RWPE1 (cell line): Measurements from ENCODE around the gene ARHGAP20.

Source experiments
- CTCF ChIA-PET: fragments of 350-600 bp; sonication (Branson Sonifier 250); formaldehyde crosslinking; extraction: SDS; loops from one replicate; lab custom pipeline; 2021; lab: Yijun Ruan, JAX
- POLR2A ChIA-PET: fragments of 400-600 bp; formaldehyde crosslinking; extraction: SDS; loops from one replicate; lab custom pipeline; 2020; ENCODE audit warnings: antibody characterized with exemption; ENCODE audit not compliant: low non-redundant PET; lab: Yijun Ruan, JAX
- DNase-seq: peaks from one replicate; pipeline ENCODE4 v3.0.0; 2012; ENCODE audit warnings: low spot score
- H3K27ac ChIP-seq: fragments of 450-650 bp; 2 replicates; pipeline ENCODE4 v1.5.1; 2017
- CTCF ChIP-seq: fragments of 450-650 bp; conservative IDR thresholded peaks from 2 replicates; pipeline ENCODE4 v1.5.1; 2017; ENCODE audit warnings: low read depth, mild to moderate bottlenecking

The ARHGAP20 gene

DNA sequence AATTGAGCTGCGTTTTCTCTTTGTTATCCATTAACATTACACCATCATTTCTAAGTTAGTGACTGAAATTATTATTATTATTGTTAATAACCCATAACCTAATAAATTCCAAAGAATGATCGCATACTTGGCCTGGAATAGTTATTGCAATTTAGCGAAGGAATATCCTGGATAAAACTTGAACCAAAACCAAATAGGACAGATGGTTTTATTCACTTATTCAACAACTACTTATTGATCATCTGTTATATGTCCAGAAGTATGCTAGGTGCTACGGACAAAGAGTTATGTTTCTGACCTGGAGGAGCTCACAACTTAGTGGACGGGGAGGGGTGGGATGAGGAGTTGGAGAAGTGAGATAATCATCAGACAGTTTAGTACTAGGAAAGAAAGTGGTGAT lies 44.8 kb upstream of the ARHGAP20 start:
- DNase-seq, result no peak
- POLR2A ChIA-PET, result no interaction called here
- CTCF ChIA-PET, result no interaction called here
- TF ChIP-seq CTCF, result no peak
- H3K27ac ChIP-seq, result no peak overlapping the region

- CTCF ChIA-PET, result no interaction called here
- TF ChIP-seq CTCF, result no peak
- H3K27ac ChIP-seq, result no peak overlapping the region
- no peak for DNase-seq
- POLR2A ChIA-PET, result no interaction called here
Measured at GRCh38 chr11:110755941-110756340, 43.7 kb upstream of the ARHGAP20 start.

- TF ChIP-seq CTCF, result no peak
- DNase-seq, result no peak
- ChIA-PET CTCF (no interaction called here), POLR2A (no interaction called here)
- no peak overlapping the region for H3K27ac ChIP-seq
Measured at GRCh38 chr11:110752890-110753289, 40.7 kb upstream of the ARHGAP20 start.

DNA sequence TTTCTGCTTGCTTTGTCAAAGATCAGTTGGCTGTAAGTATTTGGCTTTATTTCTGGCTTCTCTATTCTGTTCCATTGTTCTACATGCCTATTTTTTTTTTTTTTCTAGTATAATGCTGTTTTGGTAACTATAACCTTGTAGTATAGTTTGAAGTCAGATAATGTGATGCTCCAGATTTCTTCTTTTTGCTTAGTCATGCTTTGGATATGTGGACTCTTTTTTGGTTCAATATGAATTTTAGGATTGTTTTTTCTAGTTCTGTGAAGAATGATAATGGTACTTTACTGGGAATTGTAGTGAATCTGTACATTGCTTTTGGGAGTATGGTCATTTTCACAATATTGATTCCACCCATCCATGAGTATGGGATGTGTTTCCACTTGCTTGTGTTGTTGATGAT lies 37.9 kb upstream of the ARHGAP20 start:
- no peak for DNase-seq
- ChIA-PET POLR2A (no interaction called here), CTCF (no interaction called here)
- H3K27ac ChIP-seq, result no peak overlapping the region
- no peak for TF ChIP-seq CTCF

DNA sequence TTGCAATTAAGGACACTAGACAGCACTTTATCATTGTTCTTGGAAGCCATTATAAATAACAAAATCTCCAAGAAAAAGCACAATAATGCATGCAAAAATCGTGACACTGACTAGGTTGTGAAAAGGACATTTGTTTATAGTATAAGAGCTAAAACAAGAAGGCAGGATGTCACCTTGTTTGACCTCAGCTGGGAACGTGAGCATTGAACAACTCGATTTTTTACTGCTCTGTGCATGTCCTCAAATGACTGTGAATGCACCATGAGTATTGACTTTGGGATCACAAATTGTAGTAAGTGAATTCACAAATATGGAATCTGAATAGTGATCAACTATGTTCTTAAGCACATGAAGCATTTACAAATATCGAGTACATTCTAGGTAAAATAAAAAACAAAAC lies 35.3 kb upstream of the ARHGAP20 start:
- ChIA-PET CTCF (interaction anchor here (0.5 kb wide), 1 partner anchor 45 kb away, joined by 4 read pairs; no protein-coding TSS in a partner anchor), POLR2A (no interaction called here)
- H3K27ac ChIP-seq, result no peak overlapping the region
- no peak for TF ChIP-seq CTCF
- no peak for DNase-seq

DNA sequence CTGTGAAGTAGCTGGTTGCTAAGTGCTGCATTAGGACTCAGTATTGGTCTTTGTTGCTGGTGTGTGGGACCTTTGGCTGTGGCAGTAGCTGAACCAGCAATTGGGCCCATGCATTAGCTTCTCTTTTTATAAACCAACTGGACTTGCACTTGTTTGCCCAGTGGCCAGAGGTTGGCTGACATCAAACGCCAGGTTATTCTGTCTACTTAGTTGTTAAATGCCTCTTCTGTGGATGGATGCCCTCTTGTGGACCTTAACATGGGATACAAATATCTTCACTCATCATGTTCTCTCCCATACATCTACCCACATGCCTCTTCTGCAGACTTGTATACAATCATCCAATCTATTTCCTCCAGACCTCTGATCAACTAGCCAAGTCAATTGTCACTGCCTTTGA lies 26.4 kb upstream of the ARHGAP20 start:
- no peak for TF ChIP-seq CTCF
- DNase-seq, result no peak
- CTCF ChIA-PET, result interaction anchor here (0.5 kb wide), 1 partner anchor 265 kb away, joined by 3 read pairs; no protein-coding TSS in a partner anchor
- POLR2A ChIA-PET, result no interaction called here
- no peak overlapping the region for H3K27ac ChIP-seq

- no peak for DNase-seq
- ChIA-PET POLR2A (no interaction called here), CTCF (no interaction called here)
- no peak overlapping the region for H3K27ac ChIP-seq
- TF ChIP-seq CTCF, result no peak
Measured at GRCh38 chr11:110737593-110737992, 25.4 kb upstream of the ARHGAP20 start.
